Panc1 (cell line): ENCODE results near the gene ZNG1A. TPM values are rescaled to one million over a fixed set of nuclear protein-coding genes. Genes with fewer than 3 reads are reported as not detected.
A peak's percentile ranks its signal among the peaks of the same experiment; 100 is the strongest.
"Not testable (repeated sequence)": the region's sequence is repeated elsewhere in the genome, so short reads cannot be mapped to it uniquely, and the experiment has no call there.

ENCODE experiments used
- ATAC-seq: fragments of 200-7000 bp; cut with Tn5 transposase; 2 replicates; pipeline ENCODE4 v1.9.1; 2020; ENCODE audit warnings: mild to moderate bottlenecking, moderate library complexity
- BruUV-seq: library from RNA; stranded (reverse); fragments of 400-500 nt; replicated peaks from 2 replicates; lab custom pipeline; 2021; lab: Mats Ljungman, UMichigan
- CTCF ChIA-PET: fragments of 300-600 bp; sonication (Branson Sonifier 250); formaldehyde crosslinking; loops from one replicate; lab custom pipeline; 2022; ENCODE audit warnings: antibody characterized with exemption; lab: Charles Lee
- POLR2A ChIA-PET: fragments of 300-600 bp; sonication (Branson Sonifier 250); formaldehyde crosslinking; loops from one replicate; lab custom pipeline; 2022; ENCODE audit warnings: antibody characterized with exemption; lab: Charles Lee
- DNase-seq: peaks from one replicate; pipeline ENCODE4 v3.0.0-alpha.2; 2010; ENCODE audit warnings: low read depth, low spot score
- H3K27ac ChIP-seq: 2 replicates; pipeline ENCODE4 v1.5.1; 2011; ENCODE audit warnings: mild to moderate bottlenecking, low read length, inconsistent platforms
- H3K27me3 ChIP-seq: fragments of 200-500 bp; sonication (Bioruptor generic); 2 replicates; pipeline ENCODE4 v1.6.0; 2014; ENCODE audit warnings: low read length, inconsistent platforms; ENCODE audit not compliant: control insufficient read depth, insufficient read depth
- H3K36me3 ChIP-seq: fragments of 200-500 bp; sonication (Bioruptor generic); 2 replicates; pipeline ENCODE4 v1.5.1; 2014; ENCODE audit warnings: inconsistent platforms, mild to moderate bottlenecking, low read length, moderate library complexity; ENCODE audit not compliant: control insufficient read depth, insufficient read depth
- H3K4me1 ChIP-seq: 2 replicates; pipeline ENCODE4 v1.5.1; 2011; ENCODE audit warnings: inconsistent platforms, mild to moderate bottlenecking, low read length, moderate library complexity; ENCODE audit not compliant: control insufficient read depth, insufficient read depth
- H3K4me3 ChIP-seq, 2 experiments: 2 replicates each; pipeline ENCODE4 v1.5.1; 2011 to 2012; ENCODE audit warnings: low read depth in 2 of 2, low read length in 2 of 2, mild to moderate bottlenecking in 2 of 2, inconsistent platforms in 1 of 2, moderate library complexity in 1 of 2
- H3K9me3 ChIP-seq: fragments of 200-500 bp; sonication (Bioruptor generic); 2 replicates; pipeline ENCODE4 v1.5.1; 2014; ENCODE audit warnings: low read depth, mild to moderate bottlenecking, inconsistent platforms, low read length, moderate library complexity; ENCODE audit not compliant: control insufficient read depth, insufficient read depth
- in situ Hi-C: cut with HindIII; loops from 2 replicates; pipeline ENCODE4 v1.10.0; 2016; ENCODE audit warnings: low sequenced_read_pairs, low pct_unique_long_range_greater_than_20kb
- intact Hi-C: fragments of 100-400 bp; cut with micrococcal nuclease; formaldehyde crosslinking; loops from one replicate; pipeline ENCODE4 v1.10.0; 2022; ENCODE audit not compliant: unreplicated experiment
- total RNA-seq: library from RNA; stranded (reverse); gene quantifications from one replicate; pipeline ENCODE4 v1.2.1, GENCODE V29; 2021; ENCODE audit not compliant: unreplicated experiment

Gene ZNG1A
- total RNA-seq, 1 experiment from 2014 or later: 16.6 TPM

- ATAC-seq: 0 out of 2 replicates have a peak, but pooled peaks have one; percentile 17
- POLR2A ChIA-PET, H3K36me3 ChIP-seq, H3K27me3 ChIP-seq, H3K4me1 ChIP-seq, CTCF ChIA-PET, in situ Hi-C loops, H3K9me3 ChIP-seq, H3K27ac ChIP-seq, intact Hi-C loops, DNase-seq, BruUV-seq, H3K4me3 ChIP-seq: not testable (repeated sequence)
Observed at GRCh38 chr9:112589-113467, 66.0 kb downstream of the ZNG1A start.

GRCh38 chr9:110672-111071 lies 68.2 kb downstream of the ZNG1A start:
- H3K9me3 ChIP-seq, ATAC-seq, POLR2A ChIA-PET, H3K4me3 ChIP-seq, intact Hi-C loops, CTCF ChIA-PET, H3K27ac ChIP-seq, H3K36me3 ChIP-seq, DNase-seq, BruUV-seq, H3K27me3 ChIP-seq, in situ Hi-C loops, H3K4me1 ChIP-seq: not testable (repeated sequence)

GRCh38 chr9:109540-109939 lies 69.3 kb downstream of the ZNG1A start:
- H3K4me3 ChIP-seq, POLR2A ChIA-PET, H3K36me3 ChIP-seq, H3K27ac ChIP-seq, H3K27me3 ChIP-seq, intact Hi-C loops, in situ Hi-C loops, H3K4me1 ChIP-seq, H3K9me3 ChIP-seq, ATAC-seq, DNase-seq, CTCF ChIA-PET, BruUV-seq: not testable (repeated sequence)

DNA sequence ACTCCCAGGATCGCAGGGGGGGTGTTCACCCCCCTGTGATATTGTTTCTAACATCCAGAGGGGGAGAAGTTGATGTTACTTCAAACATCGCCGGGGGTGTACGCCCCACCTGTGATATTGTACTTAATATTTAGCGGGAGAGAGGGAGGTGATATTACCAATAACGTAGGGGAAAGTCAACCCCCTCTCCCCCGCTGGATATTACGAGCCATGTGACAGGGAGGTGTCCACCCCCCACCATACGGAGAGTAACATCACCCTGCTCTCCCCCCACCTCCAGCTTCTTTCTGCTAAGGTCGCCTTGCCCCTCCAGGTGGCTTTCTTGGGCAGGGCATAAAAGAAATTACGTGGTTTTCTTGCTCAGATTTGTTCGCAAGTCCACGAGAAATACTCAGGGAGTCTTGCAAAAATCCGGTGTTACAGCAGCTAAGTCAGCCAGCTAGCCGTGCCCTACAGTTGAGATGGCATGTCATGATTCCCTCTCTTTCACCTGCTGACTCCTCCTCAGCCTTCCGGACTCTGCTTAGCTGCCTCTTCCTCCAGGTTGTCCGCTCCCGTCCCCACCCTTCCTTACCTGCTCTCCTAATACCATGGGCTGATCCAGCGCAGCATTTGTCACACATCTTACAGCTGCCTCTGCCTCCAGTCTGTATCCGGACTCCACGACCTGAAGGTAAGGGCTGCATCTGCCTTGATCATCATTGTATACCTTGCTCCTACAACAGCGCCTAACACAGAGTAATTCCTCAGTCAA lies 69.9 kb downstream of the ZNG1A start:
- CTCF ChIA-PET, intact Hi-C loops, BruUV-seq, DNase-seq, in situ Hi-C loops, H3K4me3 ChIP-seq, H3K27me3 ChIP-seq, H3K27ac ChIP-seq, H3K4me1 ChIP-seq, H3K36me3 ChIP-seq, ATAC-seq, H3K9me3 ChIP-seq, POLR2A ChIA-PET: not testable (repeated sequence)

GRCh38 chr9:105991-106390 lies 72.9 kb downstream of the ZNG1A start:
- H3K27ac ChIP-seq, H3K27me3 ChIP-seq, in situ Hi-C loops, CTCF ChIA-PET, POLR2A ChIA-PET, intact Hi-C loops, BruUV-seq, H3K4me1 ChIP-seq, H3K36me3 ChIP-seq, ATAC-seq, DNase-seq, H3K4me3 ChIP-seq, H3K9me3 ChIP-seq: not testable (repeated sequence)

DNA sequence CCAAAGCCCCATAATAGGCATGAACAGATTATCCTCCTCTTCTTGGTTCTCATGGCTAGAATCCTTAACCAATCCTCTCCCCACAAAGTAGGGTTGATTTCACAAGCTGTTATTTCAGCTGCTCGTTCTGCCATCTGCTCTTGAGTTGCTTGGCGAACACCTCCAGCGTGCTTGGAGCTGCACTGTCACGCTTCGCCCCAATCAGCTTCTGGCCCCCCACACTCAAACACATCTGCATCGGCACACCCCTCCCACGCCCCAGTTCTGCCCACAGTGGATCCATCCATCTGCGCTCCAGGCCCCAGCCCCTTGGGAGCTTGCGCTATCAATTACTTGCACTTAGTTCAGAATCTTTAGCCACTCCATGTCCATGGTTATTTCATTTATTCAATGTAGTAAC lies 78.4 kb downstream of the ZNG1A start:
- H3K36me3 ChIP-seq, intact Hi-C loops, H3K27me3 ChIP-seq, H3K4me3 ChIP-seq, BruUV-seq, H3K4me1 ChIP-seq, POLR2A ChIA-PET, in situ Hi-C loops, CTCF ChIA-PET, DNase-seq, ATAC-seq, H3K27ac ChIP-seq, H3K9me3 ChIP-seq: not testable (repeated sequence)

DNA sequence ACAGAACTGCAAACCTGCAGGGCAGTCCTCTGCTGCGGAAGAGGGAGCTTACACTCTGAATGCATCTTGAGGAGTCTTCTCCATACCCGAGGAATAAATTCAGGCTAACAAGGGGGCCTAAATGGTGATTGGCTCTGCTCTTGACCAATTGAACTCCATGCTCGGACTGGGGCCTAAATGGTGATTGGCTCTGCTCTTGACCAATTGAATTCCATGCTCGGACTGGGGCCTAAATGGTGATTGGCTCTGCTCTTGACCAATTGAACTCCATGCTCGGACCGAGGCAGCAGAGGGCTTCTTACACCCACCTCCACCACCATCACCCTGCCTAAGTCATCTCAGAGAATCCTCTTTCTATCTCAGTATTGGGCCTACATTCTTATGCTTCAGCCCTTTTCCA lies 79.0 kb downstream of the ZNG1A start:
- CTCF ChIA-PET, H3K36me3 ChIP-seq, in situ Hi-C loops, intact Hi-C loops, H3K9me3 ChIP-seq, H3K4me1 ChIP-seq, H3K4me3 ChIP-seq, ATAC-seq, H3K27me3 ChIP-seq, H3K27ac ChIP-seq, DNase-seq, BruUV-seq, POLR2A ChIA-PET: not testable (repeated sequence)
